Erythroblast (primary cell): ENCODE results near the gene STAM2.

Source experiments
- GATA1 ChIP-seq: IDR thresholded peaks from 2 replicates; pipeline ENCODE4 v1.6.1; 2011; ENCODE audit warnings: low read depth, mild to moderate bottlenecking, control low read depth, low read length, moderate library complexity
- POLR2A ChIP-seq: IDR thresholded peaks from 2 replicates; pipeline ENCODE4 v1.6.1; 2011; ENCODE audit warnings: mild to moderate bottlenecking, low read length

DNA sequence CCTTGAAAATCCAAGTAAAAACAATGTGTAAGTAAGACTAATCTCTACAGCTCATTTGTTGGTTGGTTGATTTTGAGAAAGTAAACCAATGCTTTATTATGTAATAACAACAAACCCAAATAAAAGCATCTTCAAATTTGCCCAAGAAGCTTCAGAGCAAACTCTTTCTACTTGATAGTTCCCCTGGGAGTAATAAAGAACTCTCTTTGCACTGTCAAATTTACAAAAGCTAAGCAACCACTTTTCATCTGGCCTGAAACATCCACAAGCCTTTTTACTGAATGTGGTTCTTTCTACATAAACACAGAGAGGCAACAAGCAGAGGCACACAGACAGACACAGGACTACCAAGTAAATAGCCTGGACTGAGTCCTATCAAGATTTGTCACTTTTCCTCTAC is 47.9 kb downstream of the STAM2 start:
- TF ChIP-seq POLR2A: no peak
- TF ChIP-seq GATA1: no peak
